Osteoblast (primary cell): ENCODE measurements around the gene KLHL7. TPM values are rescaled to one million over a fixed set of nuclear protein-coding genes. Genes with fewer than 3 reads are reported as not detected.

ENCODE experiments used
- DNase-seq: peaks from one replicate; pipeline ENCODE4 v3.0.0; 2011; ENCODE audit warnings: low spot score, mixed read lengths; ENCODE audit not compliant: insufficient read length; ENCODE audit errors: missing footprints
- H2AFZ ChIP-seq: 2 replicates; pipeline ENCODE4 v1.6.0; 2011; ENCODE audit warnings: mild to moderate bottlenecking, low read length
- H3K27ac ChIP-seq: 2 replicates; pipeline ENCODE4 v1.5.1; 2011; ENCODE audit warnings: mild to moderate bottlenecking, low read depth, low read length, moderate library complexity
- H3K27me3 ChIP-seq: 2 replicates; pipeline ENCODE4 v1.6.0; 2012; ENCODE audit warnings: mild to moderate bottlenecking, control low read depth, inconsistent platforms, low read length, moderate library complexity; ENCODE audit not compliant: insufficient read depth
- H3K36me3 ChIP-seq: 2 replicates; pipeline ENCODE4 v1.5.1; 2011; ENCODE audit warnings: mild to moderate bottlenecking, low read length, control low read depth, moderate library complexity; ENCODE audit not compliant: insufficient read depth
- H3K4me1 ChIP-seq: 2 replicates; pipeline ENCODE4 v1.5.1; 2011; ENCODE audit warnings: mild to moderate bottlenecking, low read length, control low read depth, moderate library complexity; ENCODE audit not compliant: insufficient read depth
- H3K4me2 ChIP-seq: 2 replicates; pipeline ENCODE4 v1.6.0; 2011; ENCODE audit warnings: mild to moderate bottlenecking, low read length; ENCODE audit not compliant: insufficient read depth
- H3K4me3 ChIP-seq: fragments of 200-600 bp; sonication (generic); 3 replicates; pipeline ENCODE4 v1.5.1; 2012; ENCODE audit warnings: mild to moderate bottlenecking, low read length, inconsistent platforms; ENCODE audit not compliant: insufficient read depth
- H3K79me2 ChIP-seq: 2 replicates; pipeline ENCODE4 v1.6.0; 2012; ENCODE audit warnings: mild to moderate bottlenecking, low read length, control low read depth, inconsistent platforms; ENCODE audit not compliant: insufficient read depth
- H3K9me3 ChIP-seq: 2 replicates; pipeline ENCODE4 v1.5.1; 2011; ENCODE audit warnings: low read depth, low read length, control low read depth
- H4K20me1 ChIP-seq: 2 replicates; pipeline ENCODE4 v1.6.0; 2012; ENCODE audit warnings: mild to moderate bottlenecking, low read length, control low read depth; ENCODE audit not compliant: insufficient read depth
- CTCF ChIP-seq: IDR thresholded peaks from 2 replicates; pipeline ENCODE4 v1.5.1; 2011; ENCODE audit warnings: mild to moderate bottlenecking, low read depth, low read length, moderate library complexity; ENCODE audit errors: extremely low read depth
- total RNA-seq: library from RNA; depleted of rRNA; stranded (reverse); fragments of >200 nt; gene quantifications from 2 replicates; pipeline ENCODE4 v1.2.3, GENCODE V29; 2012

KLHL7 gene
- total RNA-seq, 1 donor: 44.2 TPM

- peak; percentile 3 for DNase-seq
- no peak overlapping the region for H3K27ac ChIP-seq
- peaks cover 6% of the 10 kb centered on the region for H3K36me3 ChIP-seq
- no peaks in the 10 kb centered on the region for H3K9me3 ChIP-seq
- TF ChIP-seq CTCF: no peak
- H3K27me3 ChIP-seq: no peaks in the 10 kb centered on the region
- H3K4me1 ChIP-seq: no peaks in the 10 kb centered on the region
- H3K4me2 ChIP-seq: no peak overlapping the region
- H3K4me3 ChIP-seq: no peak overlapping the region
- no peaks in the 10 kb centered on the region for H3K79me2 ChIP-seq
- H2AFZ ChIP-seq: no peak overlapping the region
- H4K20me1 ChIP-seq: no peaks in the 10 kb centered on the region
Measured at GRCh38 chr7:23167691-23168090, 62.1 kb downstream of the KLHL7 start.

- TF ChIP-seq CTCF: no peak
- no peak for DNase-seq
Measured at GRCh38 chr7:23168111-23168885, 62.7 kb downstream of the KLHL7 start.

GRCh38 chr7:23175938-23176337 is 70.4 kb downstream of the KLHL7 start:
- Histone ChIP-seq H3K79me2 (no peaks in the 10 kb centered on the region), H3K36me3 (peaks cover 6% of the 10 kb centered on the region), H2AFZ (no peak overlapping the region), H3K4me3 (no peak overlapping the region), H3K4me2 (no peak overlapping the region), H4K20me1 (no peaks in the 10 kb centered on the region), H3K27me3 (no peaks in the 10 kb centered on the region), H3K4me1 (no peaks in the 10 kb centered on the region), H3K9me3 (no peaks in the 10 kb centered on the region), H3K27ac (no peak overlapping the region)
- no peak for DNase-seq
- no peak for TF ChIP-seq CTCF

More at GRCh38 chr7:23168111-23168885, 62.7 kb downstream of the KLHL7 start:
- Histone ChIP-seq H3K27me3 (no peaks in the 10 kb centered on the region), H3K27ac (no peak overlapping the region), H3K9me3 (no peaks in the 10 kb centered on the region), H4K20me1 (no peaks in the 10 kb centered on the region), H3K79me2 (no peaks in the 10 kb centered on the region), H3K4me1 (no peaks in the 10 kb centered on the region), H2AFZ (no peak overlapping the region), H3K4me3 (no peak overlapping the region), H3K4me2 (no peak overlapping the region), H3K36me3 (peaks cover 6% of the 10 kb centered on the region)

DNA sequence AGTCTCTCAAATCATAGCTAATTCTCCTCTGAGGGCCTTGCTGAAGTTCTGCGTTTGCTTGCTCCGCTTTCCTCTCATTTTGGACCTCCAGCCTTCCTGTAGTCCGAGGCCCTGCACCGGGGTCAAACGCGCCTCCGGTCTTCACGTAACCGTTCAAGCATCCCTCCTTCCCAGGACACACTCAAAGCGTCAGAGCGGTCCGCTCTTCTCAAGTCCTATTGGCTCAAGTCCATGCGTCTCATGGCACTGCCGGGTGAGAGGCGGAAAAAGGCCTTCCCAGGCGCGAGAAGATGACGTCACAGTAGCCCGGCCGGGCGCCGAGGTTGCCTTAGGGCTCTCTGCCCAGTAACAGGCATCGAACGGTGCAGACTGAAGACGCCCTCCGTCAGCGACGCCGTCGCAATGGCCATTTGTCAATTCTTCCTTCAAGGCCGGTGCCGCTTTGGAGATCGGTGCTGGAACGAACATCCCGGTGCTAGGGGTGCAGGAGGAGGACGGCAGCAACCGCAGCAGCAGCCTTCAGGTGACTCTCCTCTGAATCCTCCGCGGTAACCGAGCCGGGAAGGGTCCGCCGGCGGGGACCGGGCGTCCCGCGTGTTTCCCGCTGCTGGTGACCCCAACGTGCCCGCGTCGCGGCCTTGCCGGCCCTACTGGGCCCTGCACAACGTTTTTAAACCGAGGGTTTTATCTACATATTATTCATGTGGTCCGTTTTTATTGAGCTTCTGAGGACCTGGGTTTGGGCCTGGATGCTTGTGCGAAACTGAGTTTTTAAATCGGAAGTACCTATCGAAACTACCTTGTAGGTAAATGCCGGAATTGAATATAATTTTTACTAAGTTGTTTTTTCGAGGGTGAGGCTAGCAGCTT is 76.3 kb downstream of the KLHL7 start, which contains the start of gene NUP42:
Gene NUP42, plus strand, starts transcription at position 365 of the 870 bp plus-strand sequence. Its CDS starts 38 bp downstream, at position 403.
- Histone ChIP-seq H3K4me3 (peak within 1 kb of the TSS; percentile 84), H3K4me2 (peak within 1 kb of the TSS; percentile 96), H4K20me1 (peaks cover 3% of the 10 kb centered on the region), H3K9me3 (no peaks in the 10 kb centered on the region), H2AFZ (peak within 1 kb of the TSS; percentile 98), H3K36me3 (peaks cover 13% of the 10 kb centered on the region), H3K27ac (peak within 1 kb of the TSS; percentile 96), H3K27me3 (no peaks in the 10 kb centered on the region), H3K79me2 (peaks cover 35% of the 10 kb centered on the region), H3K4me1 (peaks cover 10% of the 10 kb centered on the region)
- DNase-seq: peak; percentile 97
- no peak for TF ChIP-seq CTCF
